GM12892 (cell line): ENCODE results near the gene ZNF532.

Experiments used
- POLR2A ChIP-seq: IDR thresholded peaks from 2 replicates; pipeline ENCODE4 v1.6.1; 2011; ENCODE audit warnings: low read depth, low read length, control low read depth
- POLR2AphosphoS5 ChIP-seq: IDR thresholded peaks from 2 replicates; pipeline ENCODE4 v1.6.1; 2011; ENCODE audit warnings: low read depth, low read length, control low read depth
- TAF1 ChIP-seq: IDR thresholded peaks from 2 replicates; pipeline ENCODE4 v1.6.1; 2011; ENCODE audit warnings: low read depth, mild to moderate bottlenecking, control low read depth, low read length, borderline replicate concordance

- TF ChIP-seq POLR2A = no peak
- no peak for TF ChIP-seq POLR2AphosphoS5
- TF ChIP-seq TAF1 = no peak
Observed at GRCh38 chr18:58892488-58892887, 27.8 kb downstream of the ZNF532 start.
